Endothelial cell of umbilical vein (primary cell): ENCODE data around the gene AP1G1. TPM values are rescaled to one million over a fixed set of nuclear protein-coding genes. Genes with fewer than 3 reads are reported as not detected.
A peak's percentile ranks its signal among the peaks of the same experiment; 100 is the strongest.

Experiments
- BruUV-seq: library from RNA; stranded (reverse); fragments of 400-500 nt; replicated peaks from 2 replicates; lab custom pipeline; 2021; lab: Mats Ljungman, UMichigan
- CTCF ChIA-PET: fragments of 300-600, 350-600 bp; sonication (Branson Sonifier 250); formaldehyde crosslinking; loops from one replicate; lab custom pipeline; 2021; ENCODE audit warnings: antibody characterized with exemption, inconsistent platforms; lab: Charles Lee
- POLR2A ChIA-PET: fragments of 300-600, 350-600 bp; sonication (Branson Sonifier 250); formaldehyde crosslinking; loops from one replicate; lab custom pipeline; 2021; ENCODE audit warnings: antibody characterized with exemption, inconsistent platforms; lab: Charles Lee
- DNase-seq: peaks from one replicate; pipeline ENCODE4 v3.0.0-alpha.2; 2011; ENCODE audit warnings: low read depth, low spot score
- FAIRE-seq: peaks from 2 replicates; lab custom pipeline; 2011; peaks lifted over from hg19 to GRCh38; lab: Jason Lieb, UNC
- H2AFZ ChIP-seq: 2 replicates; pipeline ENCODE4 v1.6.0; 2012; ENCODE audit warnings: low read depth, low read length, control low read depth, inconsistent platforms
- H3K27ac ChIP-seq: 2 replicates; pipeline ENCODE4 v1.5.1; 2011; ENCODE audit warnings: low read depth, mild to moderate bottlenecking, control low read depth, low read length, moderate library complexity; ENCODE audit not compliant: insufficient read depth
- H3K27me3 ChIP-seq, 2 experiments: 2 replicates each; pipeline versions ENCODE4 v1.6.0 to v1.6.1; 2011; ENCODE audit warnings: low read length in 2 of 2, mixed read lengths in 1 of 2; ENCODE audit not compliant: control insufficient read depth in 2 of 2, insufficient read depth in 2 of 2
- H3K36me3 ChIP-seq, 2 experiments: 2 replicates in 1 of 2; 3 replicates in 1 of 2; pipeline ENCODE4 v1.5.1; 2011; ENCODE audit warnings: low read length in 2 of 2, mild to moderate bottlenecking in 1 of 2, moderate library complexity in 1 of 2; ENCODE audit not compliant: control insufficient read depth in 2 of 2, insufficient read depth in 2 of 2; ENCODE audit errors: extremely low read depth in 1 of 2
- H3K4me1 ChIP-seq: 3 replicates; pipeline ENCODE4 v1.5.1; 2011; ENCODE audit warnings: mild to moderate bottlenecking, low read length; ENCODE audit not compliant: control insufficient read depth, insufficient read depth; ENCODE audit errors: extremely low read depth
- H3K4me2 ChIP-seq: 2 replicates; pipeline ENCODE4 v1.6.1; 2011; ENCODE audit warnings: low read length, control low read depth, mixed read lengths; ENCODE audit not compliant: insufficient read depth
- H3K4me3 ChIP-seq, 3 experiments: fragments of 200-600 bp in 1 of 3; sonication (generic), shearing (Covaris generic) in 1 of 3; replicated peaks in 1 of 3; 2 replicates each; pipeline ENCODE4 v1.5.1; 2011 to 2016; ENCODE audit warnings: control low read depth in 3 of 3, low read length in 3 of 3, mild to moderate bottlenecking in 2 of 3, inconsistent platforms in 1 of 3, low read depth in 1 of 3, moderate library complexity in 1 of 3; ENCODE audit not compliant: insufficient read depth in 1 of 3
- H3K79me2 ChIP-seq: 2 replicates; pipeline ENCODE4 v1.6.0; 2012; ENCODE audit warnings: low read length, inconsistent platforms; ENCODE audit not compliant: control insufficient read depth, insufficient read depth
- H3K9ac ChIP-seq: replicated peaks from 2 replicates; pipeline ENCODE3; 2011; ENCODE audit warnings: low read length, control low read depth; ENCODE audit not compliant: insufficient read depth; ENCODE audit errors: extremely low read depth
- H3K9me1 ChIP-seq: replicated peaks from 3 replicates; pipeline ENCODE4 v1.6.0; 2011; ENCODE audit warnings: mild to moderate bottlenecking, low read length; ENCODE audit not compliant: control insufficient read depth, insufficient read depth; ENCODE audit errors: extremely low read depth
- H3K9me3 ChIP-seq: replicated peaks from 2 replicates; pipeline ENCODE4 v1.5.1; 2012; ENCODE audit warnings: low read length, inconsistent platforms; ENCODE audit not compliant: control insufficient read depth, insufficient read depth
- H4K20me1 ChIP-seq: replicated peaks from 2 replicates; pipeline ENCODE3; 2011; ENCODE audit warnings: mild to moderate bottlenecking, low read length; ENCODE audit not compliant: control insufficient read depth, insufficient read depth; ENCODE audit errors: extremely low read depth
- EZH2 ChIP-seq: IDR thresholded peaks from 2 replicates; pipeline ENCODE4 v1.6.1; 2012; ENCODE audit warnings: borderline replicate concordance, low read depth, mild to moderate bottlenecking, moderate library complexity, low read length, inconsistent platforms; ENCODE audit not compliant: severe bottlenecking
- FOS ChIP-seq: IDR thresholded peaks from 2 replicates; pipeline ENCODE4 v1.6.1; 2011; ENCODE audit warnings: mild to moderate bottlenecking, low read length, moderate library complexity, borderline replicate concordance; ENCODE audit not compliant: insufficient read depth
- GATA2 ChIP-seq: IDR thresholded peaks from 2 replicates; pipeline ENCODE4 v1.7.0; 2011; ENCODE audit warnings: low read depth, mild to moderate bottlenecking, moderate library complexity, mixed read lengths, low read length; ENCODE audit not compliant: insufficient read length, insufficient read depth
- JUN ChIP-seq: IDR thresholded peaks from 2 replicates; pipeline ENCODE4 v1.6.1; 2011; ENCODE audit warnings: borderline replicate concordance, low read depth; ENCODE audit not compliant: insufficient read length, insufficient read depth
- MAX ChIP-seq: IDR thresholded peaks from 2 replicates; pipeline ENCODE4 v1.6.1; 2011; ENCODE audit not compliant: insufficient read depth, insufficient read length
- MYC ChIP-seq: IDR thresholded peaks from one replicate; pipeline ENCODE4 v1.6.1; 2011; ENCODE audit warnings: mild to moderate bottlenecking, low read depth, low read length
- POLR2A ChIP-seq: IDR thresholded peaks from 2 replicates; pipeline ENCODE4 v1.6.1; 2012; ENCODE audit warnings: low read depth, mild to moderate bottlenecking, control low read depth, low read length
- POLR2AphosphoS5 ChIP-seq: IDR thresholded peaks from 2 replicates; pipeline ENCODE4 v1.6.1; 2012; ENCODE audit warnings: low read depth, mild to moderate bottlenecking, control low read depth, low read length, moderate library complexity; ENCODE audit not compliant: insufficient read depth
- dilution Hi-C: fragments of 300-500 bp; cut with MboI; formaldehyde crosslinking; loops from one replicate; pipeline ENCODE4 v1.15.0; 2019; ENCODE audit warnings: low sequenced_read_pairs; ENCODE audit not compliant: extremely low pct_ligation_motif_present
- intact Hi-C: fragments of 100-400 bp; cut with micrococcal nuclease; formaldehyde crosslinking; loops from one replicate; pipeline ENCODE4 v1.10.0; 2022
- polyA plus RNA-seq, 4 experiments: library from polyadenylated mRNA; depleted of rRNA in 3 of 4; stranded (reverse) in 3 of 4; unstranded in 1 of 4; fragments of >200 nt; gene quantifications; 2 replicates each; pipeline versions ENCODE4 v1.2.1 to v1.2.3, GENCODE V29; 2011 to 2012; ENCODE audit warnings: missing spikeins in 1 of 4
- total RNA-seq: library from RNA; stranded (reverse); gene quantifications from 2 replicates; pipeline ENCODE4 v1.2.3, GENCODE V29; 2021
- TF ChIP-seq, protein P1 (sequence below), 2 donors: IDR thresholded peaks; 1 replicate in 1 of 2; 2 replicates in 1 of 2; pipeline ENCODE4 v1.5.1; 2011; ENCODE audit warnings: low read length in 2 of 2, mild to moderate bottlenecking in 2 of 2, moderate library complexity in 2 of 2, control low read depth in 1 of 2, inconsistent platforms in 1 of 2, low read depth in 1 of 2; ENCODE audit not compliant: insufficient read depth in 1 of 2; ENCODE audit errors: extremely low read depth in 1 of 2

Gene AP1G1
- total and polyA plus RNA-seq, 2 donors (not counting 3 experiments of a cell fraction or from before 2014, with no cell fraction given) = 57.4 to 85.3 TPM

DNA sequence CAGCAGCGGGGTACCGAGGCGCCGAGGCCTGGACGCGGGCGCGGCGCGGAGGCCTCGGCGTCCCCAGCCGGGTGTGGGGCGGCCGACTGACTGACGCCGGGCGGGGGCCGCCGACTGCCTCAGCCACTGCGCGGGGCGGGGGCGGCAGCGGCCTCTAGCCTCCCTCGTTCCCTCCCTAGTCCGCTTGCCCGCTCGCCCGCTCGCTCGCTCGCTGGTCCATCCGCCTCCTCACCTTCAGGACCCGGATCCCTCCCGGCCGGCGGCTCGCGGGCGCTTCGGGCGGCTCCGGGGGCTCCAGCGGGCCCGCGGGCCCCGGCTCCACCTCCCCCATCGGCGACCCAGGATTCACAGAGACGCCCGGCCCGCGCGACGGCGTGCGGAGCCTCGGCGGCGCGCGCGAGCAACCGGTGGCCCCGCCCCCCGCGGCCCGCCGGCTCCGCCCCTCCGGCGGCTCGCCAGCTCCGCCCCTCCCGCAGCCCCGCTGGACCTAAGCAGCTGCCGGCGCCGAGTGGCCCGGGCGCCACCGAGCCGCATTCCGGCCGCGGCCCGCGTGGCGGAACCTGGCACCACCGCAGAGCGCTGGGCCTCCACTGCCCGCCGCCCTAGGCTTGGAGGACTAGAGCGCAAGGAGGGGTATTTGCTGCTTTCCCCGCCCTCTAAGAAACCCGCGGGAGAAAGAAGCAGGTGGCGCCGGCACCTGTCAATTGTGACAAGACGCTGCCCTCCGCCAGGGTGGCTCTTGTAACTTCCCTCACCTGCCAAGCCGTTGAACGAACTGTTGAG lies 84.9 kb downstream of the AP1G1 start:
- H3K27ac ChIP-seq = peak overlapping the region; percentile 70
- peaks cover 19% of the 10 kb centered on the region for H3K79me2 ChIP-seq
- peak overlapping the region; percentile 81 for H3K9ac ChIP-seq
- no peaks in the 10 kb centered on the region for H3K36me3 ChIP-seq
- FAIRE-seq (no peak), DNase-seq (peak; percentile 75)
- H3K4me3 ChIP-seq = peak overlapping the region; percentile 72 to 87 (median 74)
- intact Hi-C loops (loop anchor here (1.0 to 10.0 kb wide), 4 partner anchors 85 to 371 kb away; partner anchors contain the start of genes AP1G1, DHX38, IST1 and TXNL4B), dilution Hi-C loops (no loop called here)
- ChIA-PET CTCF (interaction anchor here (1.0 to 1.2 kb wide), 2 partner anchors 14 to 238 kb away, joined by 3 to 5 read pairs; no protein-coding TSS in a partner anchor), POLR2A (no interaction called here)
- no peaks in the 10 kb centered on the region for H4K20me1 ChIP-seq
- H3K27me3 ChIP-seq = no peaks in the 10 kb centered on the region
- no peak for TF ChIP-seq MAX
- TF ChIP-seq POLR2AphosphoS5 = peak; percentile 78
- peak; percentile 52 for TF ChIP-seq POLR2A
- BruUV-seq = no TSS peak
- H3K4me1 ChIP-seq = peaks cover 13% of the 10 kb centered on the region
- no peaks in the 10 kb centered on the region for H3K9me3 ChIP-seq
- H3K4me2 ChIP-seq = peak overlapping the region; percentile 93
- H2AFZ ChIP-seq = peak overlapping the region; percentile 99
- no peaks in the 10 kb centered on the region for H3K9me1 ChIP-seq

DNA sequence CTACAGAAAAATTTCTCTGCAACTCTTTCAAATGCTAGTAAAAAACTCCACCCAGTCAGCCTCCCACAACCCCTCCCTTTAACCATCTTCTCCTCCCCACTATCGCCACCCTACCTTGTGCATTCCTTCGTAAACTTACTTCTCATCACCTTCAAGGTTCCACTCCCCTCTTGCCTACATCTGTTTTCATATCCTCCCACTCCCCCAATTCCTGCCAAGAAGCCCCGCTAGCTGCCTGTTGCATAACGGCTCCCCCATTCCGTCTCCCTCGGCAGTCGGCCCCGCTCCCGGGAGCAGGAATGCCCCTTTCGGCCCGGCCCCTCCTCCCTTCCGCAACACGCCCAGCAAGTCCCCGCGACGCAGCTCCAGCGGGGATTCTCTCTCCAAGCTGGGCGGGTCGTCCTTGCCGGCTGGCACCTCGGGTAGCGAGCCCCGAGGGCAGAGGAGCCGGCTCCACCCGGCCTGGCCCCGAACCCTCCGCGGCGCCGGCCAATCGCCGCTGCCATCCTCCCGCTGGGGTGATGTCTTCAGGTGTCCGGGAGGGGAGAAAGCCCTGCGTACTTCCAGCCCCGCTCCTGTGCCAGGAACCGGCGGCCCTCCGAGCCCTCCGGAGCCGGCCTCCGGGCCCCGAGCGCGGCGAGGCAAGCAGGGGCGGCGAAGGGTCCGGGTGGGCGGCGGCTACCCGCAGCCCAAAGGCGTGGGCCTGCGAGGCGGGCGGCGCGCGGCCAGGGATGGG lies 85.7 kb downstream of the AP1G1 start:
- FAIRE-seq = peak; percentile 63
- POLR2A ChIA-PET = no interaction called here
- TF ChIP-seq GATA2 (no peak), FOS (no peak), POLR2AphosphoS5 (no peak), EZH2 (no peak), JUN (no peak), MYC (no peak), POLR2A (no peak), MAX (no peak)
- TF ChIP-seq, protein P1, sequence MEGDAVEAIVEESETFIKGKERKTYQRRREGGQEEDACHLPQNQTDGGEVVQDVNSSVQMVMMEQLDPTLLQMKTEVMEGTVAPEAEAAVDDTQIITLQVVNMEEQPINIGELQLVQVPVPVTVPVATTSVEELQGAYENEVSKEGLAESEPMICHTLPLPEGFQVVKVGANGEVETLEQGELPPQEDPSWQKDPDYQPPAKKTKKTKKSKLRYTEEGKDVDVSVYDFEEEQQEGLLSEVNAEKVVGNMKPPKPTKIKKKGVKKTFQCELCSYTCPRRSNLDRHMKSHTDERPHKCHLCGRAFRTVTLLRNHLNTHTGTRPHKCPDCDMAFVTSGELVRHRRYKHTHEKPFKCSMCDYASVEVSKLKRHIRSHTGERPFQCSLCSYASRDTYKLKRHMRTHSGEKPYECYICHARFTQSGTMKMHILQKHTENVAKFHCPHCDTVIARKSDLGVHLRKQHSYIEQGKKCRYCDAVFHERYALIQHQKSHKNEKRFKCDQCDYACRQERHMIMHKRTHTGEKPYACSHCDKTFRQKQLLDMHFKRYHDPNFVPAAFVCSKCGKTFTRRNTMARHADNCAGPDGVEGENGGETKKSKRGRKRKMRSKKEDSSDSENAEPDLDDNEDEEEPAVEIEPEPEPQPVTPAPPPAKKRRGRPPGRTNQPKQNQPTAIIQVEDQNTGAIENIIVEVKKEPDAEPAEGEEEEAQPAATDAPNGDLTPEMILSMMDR (IDR thresholded peaks at IDR 0.05; ENCODE audit: extremely low read depth in 1 of 2, insufficient read depth in 1 of 2, low read depth in 1 of 2, low read length in 2 of 2) = no peak

More for the DNA sequence above, 85.7 kb downstream of the AP1G1 start:
- peak overlapping the region; percentile 91 for H2AFZ ChIP-seq
- H3K9me1 ChIP-seq = no peaks in the 10 kb centered on the region
- H3K36me3 ChIP-seq = no peaks in the 10 kb centered on the region
- no peaks in the 10 kb centered on the region for H3K27me3 ChIP-seq
- H3K4me2 ChIP-seq = peak overlapping the region; percentile 77
- peak overlapping the region; percentile 43 to 87 (median 72) for H3K4me3 ChIP-seq
- dilution Hi-C loops = no loop called here
- peaks cover 21% of the 10 kb centered on the region for H3K79me2 ChIP-seq
- no peaks in the 10 kb centered on the region for H4K20me1 ChIP-seq
- no peaks in the 10 kb centered on the region for H3K9me3 ChIP-seq
- H3K9ac ChIP-seq = peak overlapping the region; percentile 81
- peaks cover 13% of the 10 kb centered on the region for H3K4me1 ChIP-seq
- peak; percentile 71 for DNase-seq
- no TSS peak for BruUV-seq
- CTCF ChIA-PET = interaction anchor here (1.0 to 1.2 kb wide), 2 partner anchors 14 to 239 kb away, joined by 3 to 5 read pairs; no protein-coding TSS in a partner anchor
- peak overlapping the region; percentile 70 for H3K27ac ChIP-seq
- intact Hi-C loops = loop anchor here (2.0 to 10.0 kb wide), 3 partner anchors 159 to 372 kb away; partner anchors contain the start of genes DHX38, IST1, TXNL4B and ZNF821
